GM18861 (cell line): ENCODE results near the gene ADGRB2.

Experiments used
- ATAC-seq: cut with Tn5 transposase; IDR thresholded peaks from one replicate; pipeline ENCODE4 v1.9.1; 2021; ENCODE audit not compliant: unreplicated experiment

ADGRB2 gene

GRCh38 chr1:31704271-31705079 is 59.7 kb downstream of the ADGRB2 start:
- ATAC-seq: no peak

- ATAC-seq: no peak
Measured at GRCh38 chr1:31703431-31704270, 60.5 kb downstream of the ADGRB2 start, which contains the start of gene COL16A1. TSS of gene COL16A1 (minus strand) at chr1:31704017. CDS start at chr1:31702193, 1,824 bp downstream.

- no peak for ATAC-seq
Measured at GRCh38 chr1:31702836-31703404, 61.2 kb downstream of the ADGRB2 start.

GRCh38 chr1:31701091-31701736 is 62.9 kb downstream of the ADGRB2 start:
- ATAC-seq: no peak

GRCh38 chr1:31700468-31701090 is 63.6 kb downstream of the ADGRB2 start:
- no peak for ATAC-seq

- no peak for ATAC-seq
Measured at GRCh38 chr1:31699341-31699891, 64.7 kb downstream of the ADGRB2 start.

- no peak for ATAC-seq
Measured at GRCh38 chr1:31697369-31697984, 66.7 kb downstream of the ADGRB2 start.

GRCh38 chr1:31696242-31696641 is 67.9 kb downstream of the ADGRB2 start:
- ATAC-seq: no peak

GRCh38 chr1:31695327-31695726 is 68.8 kb downstream of the ADGRB2 start:
- no peak for ATAC-seq

GRCh38 chr1:31694964-31695313 is 69.2 kb downstream of the ADGRB2 start:
- ATAC-seq: no peak

GRCh38 chr1:31694069-31694963 is 69.8 kb downstream of the ADGRB2 start:
- no peak for ATAC-seq

- ATAC-seq: no peak
Measured at GRCh38 chr1:31693231-31693630, 70.9 kb downstream of the ADGRB2 start.

- no peak for ATAC-seq
Measured at GRCh38 chr1:31691951-31692350, 72.2 kb downstream of the ADGRB2 start.

GRCh38 chr1:31691446-31691845 is 72.7 kb downstream of the ADGRB2 start:
- ATAC-seq: no peak

- no peak for ATAC-seq
Measured at GRCh38 chr1:31690921-31691320, 73.2 kb downstream of the ADGRB2 start.

- no peak for ATAC-seq
Measured at GRCh38 chr1:31689854-31690253, 74.3 kb downstream of the ADGRB2 start.

GRCh38 chr1:31689379-31689778 is 74.8 kb downstream of the ADGRB2 start:
- no peak for ATAC-seq

GRCh38 chr1:31688233-31688918 is 75.8 kb downstream of the ADGRB2 start:
- no peak for ATAC-seq
